HepG2 (cell line): ENCODE data around the gene SDC4. TPM values are rescaled to one million over a fixed set of nuclear protein-coding genes. Genes with fewer than 3 reads are reported as not detected.

ENCODE experiments used
- AFF4 ChIP-seq: sonication (generic); formaldehyde crosslinking; IDR thresholded peaks from 2 replicates; pipeline ENCODE4 v1.4.0; 2020; ENCODE audit warnings: missing genetic modification reagents
- ARID5B ChIP-seq: IDR thresholded peaks from 2 replicates; pipeline ENCODE4 v1.4.0; 2020; ENCODE audit warnings: mild to moderate bottlenecking, missing genetic modification reagents
- ATF2 ChIP-seq: sonication (generic); formaldehyde crosslinking; IDR thresholded peaks from 2 replicates; pipeline ENCODE4 v1.4.0; 2020; ENCODE audit warnings: missing genetic modification reagents
- CENPX ChIP-seq: sonication (generic); formaldehyde crosslinking; IDR thresholded peaks from 2 replicates; pipeline ENCODE4 v1.9.0; 2021; ENCODE audit warnings: mild to moderate bottlenecking, missing genetic modification reagents, moderate library complexity
- DPF2 ChIP-seq: sonication (generic); formaldehyde crosslinking; IDR thresholded peaks from 2 replicates; pipeline ENCODE4 v1.4.0; 2020; ENCODE audit warnings: mild to moderate bottlenecking, low read depth, missing genetic modification reagents, borderline replicate concordance
- IKZF1 ChIP-seq: fragments of 450-650 bp; IDR thresholded peaks from 2 replicates; pipeline ENCODE4 v1.7.1; 2016
- MXD3 ChIP-seq: IDR thresholded peaks from 2 replicates; pipeline ENCODE4 v1.6.1; 2016; ENCODE audit warnings: mild to moderate bottlenecking, missing biosample characterization, missing genetic modification reagents
- NFKB2 ChIP-seq: sonication (generic); formaldehyde crosslinking; IDR thresholded peaks from 2 replicates; pipeline ENCODE4 v1.4.0; 2020; ENCODE audit warnings: missing genetic modification reagents, borderline replicate concordance
- NR2F6 ChIP-seq, 2 experiments: IDR thresholded peaks; 2 replicates each; pipeline ENCODE4 v1.6.1; 2016; ENCODE audit warnings: antibody characterized with exemption in 1 of 2, mild to moderate bottlenecking in 1 of 2
- SP2 ChIP-seq: sonication (generic); formaldehyde crosslinking; IDR thresholded peaks from 2 replicates; pipeline ENCODE4 v1.5.1; 2020; ENCODE audit warnings: mild to moderate bottlenecking, missing genetic modification reagents
- ZBTB39 ChIP-seq: sonication (generic); formaldehyde crosslinking; IDR thresholded peaks from 2 replicates; pipeline ENCODE4 v1.5.0; 2020; ENCODE audit warnings: missing genetic modification reagents
- ZFP62 ChIP-seq: sonication (generic); formaldehyde crosslinking; IDR thresholded peaks from 2 replicates; pipeline ENCODE4 v1.4.0; 2020; ENCODE audit warnings: missing genetic modification reagents
- ZNF264 ChIP-seq: sonication (generic); formaldehyde crosslinking; IDR thresholded peaks from 2 replicates; pipeline ENCODE4 v1.4.0; 2020; ENCODE audit warnings: missing genetic modification reagents
- ZNF274 ChIP-seq: sonication (generic); formaldehyde crosslinking; IDR thresholded peaks from 2 replicates; pipeline ENCODE4 v1.5.1; 2020; ENCODE audit warnings: mild to moderate bottlenecking, missing genetic modification reagents
- ZNF703 ChIP-seq: sonication (generic); formaldehyde crosslinking; IDR thresholded peaks from 2 replicates; pipeline ENCODE4 v1.5.1; 2020; ENCODE audit warnings: missing genetic modification reagents, mild to moderate bottlenecking, moderate library complexity, borderline replicate concordance
- ZNF788 ChIP-seq: sonication (generic); formaldehyde crosslinking; IDR thresholded peaks from 2 replicates; pipeline ENCODE4 v1.5.0; 2020; ENCODE audit warnings: mild to moderate bottlenecking, missing genetic modification reagents, borderline replicate concordance
- polyA plus RNA-seq, 8 experiments: library from polyadenylated mRNA; depleted of rRNA in 3 of 8; stranded (reverse) in 7 of 8; unstranded in 1 of 8; fragments of >200 nt; fragmentation: Illumina TruSeq in 4 of 8; extraction: Trizol in 4 of 8; gene quantifications; 2 replicates each; pipeline versions ENCODE4 v1.2.1 to v1.2.3, GENCODE V29; 2011 to 2016; ENCODE audit warnings: low read depth in 4 of 8, missing spikeins in 1 of 8, mixed read lengths in 1 of 8; ENCODE audit not compliant: insufficient read depth in 1 of 8
- total RNA-seq, 5 experiments: library from RNA; depleted of rRNA; stranded (reverse); fragments of >200 nt; fragmentation: Illumina TruSeq; extraction: Trizol; gene quantifications; 2 replicates each; pipeline ENCODE4 v1.2.3, GENCODE V29; 2016; ENCODE audit warnings: low read depth in 1 of 5

Gene SDC4
- total and polyA plus RNA-seq, 2 of the 13 experiments (the other 11 are each of a cell fraction or from before 2014, with no cell fraction given): 49.0 to 65.1 TPM

- TF ChIP-seq ZFP62 (CRISPR knock-in tag) (no peak), MXD3 (CRISPR knock-in tag) (peak; percentile 87), ARID5B (CRISPR knock-in tag) (peak; percentile 21; the same call in 1 of the 2 replicates), ZNF274 (peak; percentile 74), ZNF788 (CRISPR knock-in tag) (peak; percentile 64; the same call in 1 of the 2 replicates), SP2 (CRISPR knock-in tag) (no peak), AFF4 (CRISPR knock-in tag) (peak; percentile 50; the same call in 1 of the 2 replicates), NR2F6 (IDR thresholded peaks at IDR 0.05) (no peak), NR2F6 (CRISPR knock-in tag; IDR thresholded peaks at IDR 0.05) (0 out of 2 replicates have a peak, but pooled peaks have one; percentile 19), NFKB2 (CRISPR knock-in tag) (peak; percentile 72; the same call in 1 of the 2 replicates), IKZF1 (no peak), ATF2 (peak; percentile 61; the same call in 1 of the 2 replicates), ZNF264 (CRISPR knock-in tag) (peak; percentile 39; the same call in 1 of the 2 replicates), ZNF703 (CRISPR knock-in tag) (0 out of 2 replicates have a peak, but pooled peaks have one; percentile 44), DPF2 (CRISPR knock-in tag) (no peak), CENPX (CRISPR knock-in tag) (no peak), ZBTB39 (CRISPR knock-in tag) (peak; percentile 68; the same call in 1 of the 2 replicates)
Measured at GRCh38 chr20:45347936-45348778, at the start of gene SDC4 (continued).
